IMR-90 (cell line): Measurements from ENCODE around the gene VPS41. TPM values are rescaled to one million over a fixed set of nuclear protein-coding genes. Genes with fewer than 3 reads are reported as not detected.

Experiments used
- ATAC-seq: fragments of 200-7000 bp; cut with Tn5 transposase; 2 replicates; pipeline ENCODE4 v1.9.1; 2020; ENCODE audit warnings: low read depth, mild to moderate bottlenecking, moderate library complexity
- BruUV-seq: library from RNA; stranded (reverse); fragments of 400-500 nt; replicated peaks from 2 replicates; lab custom pipeline; 2021; lab: Mats Ljungman, UMichigan
- CTCF ChIA-PET: fragments of 300-600 bp; formaldehyde crosslinking; extraction: SDS; loops from one replicate; lab custom pipeline; 2021; ENCODE audit warnings: antibody characterized with exemption; lab: Yijun Ruan, JAX
- POLR2A ChIA-PET: fragments of 300-600 bp; sonication (Branson Sonifier 250); formaldehyde crosslinking; loops from one replicate; lab custom pipeline; 2022; ENCODE audit warnings: antibody characterized with exemption; ENCODE audit not compliant: unreplicated experiment; lab: Charles Lee
- DNase-seq: peaks from one replicate; pipeline ENCODE4 v3.0.0; 2013
- H2AFZ ChIP-seq: replicated peaks from 2 replicates; pipeline ENCODE3; 2013; ENCODE audit warnings: low read length, mild to moderate bottlenecking; ENCODE audit not compliant: poor library complexity
- H2AK5ac ChIP-seq: 2 replicates; pipeline ENCODE4 v1.6.1; 2013; ENCODE audit warnings: low read depth, low read length, inconsistent platforms
- H2AK9ac ChIP-seq: replicated peaks from 2 replicates; pipeline ENCODE3; 2013; ENCODE audit warnings: mild to moderate bottlenecking, low read depth, low read length, moderate library complexity; ENCODE audit not compliant: poor library complexity
- H2BK120ac ChIP-seq: 2 replicates; pipeline ENCODE4 v1.6.1; 2013; ENCODE audit warnings: low read depth, low read length, inconsistent platforms
- H2BK15ac ChIP-seq: 3 replicates; pipeline ENCODE4 v1.6.1; 2013; ENCODE audit warnings: low read depth, low read length, inconsistent platforms
- H2BK20ac ChIP-seq: 2 replicates; pipeline ENCODE4 v1.6.1; 2013; ENCODE audit warnings: low read depth, mild to moderate bottlenecking, inconsistent platforms, low read length, moderate library complexity
- H2BK5ac ChIP-seq: 2 replicates; pipeline ENCODE4 v1.6.1; 2013; ENCODE audit warnings: mild to moderate bottlenecking, low read depth, low read length, inconsistent platforms; ENCODE audit not compliant: poor library complexity, severe bottlenecking
- H3K14ac ChIP-seq: replicated peaks from 2 replicates; pipeline ENCODE4 v1.6.1; 2013; ENCODE audit warnings: low read depth, low read length, inconsistent platforms
- H3K18ac ChIP-seq: 2 replicates; pipeline ENCODE4 v1.6.1; 2013; ENCODE audit warnings: low read depth, low read length, control low read depth
- H3K23ac ChIP-seq: 2 replicates; pipeline ENCODE4 v1.6.1; 2013; ENCODE audit warnings: low read depth, low read length, inconsistent platforms
- H3K27ac ChIP-seq: 2 replicates; pipeline ENCODE4 v1.5.1; 2013; ENCODE audit warnings: mild to moderate bottlenecking, control low read depth, low read length; ENCODE audit not compliant: insufficient read depth
- H3K27me3 ChIP-seq: 2 replicates; pipeline ENCODE4 v1.6.1; 2013; ENCODE audit warnings: low read length; ENCODE audit not compliant: control insufficient read depth, insufficient read depth
- H3K36me3 ChIP-seq: 2 replicates; pipeline ENCODE4 v1.6.1; 2013; ENCODE audit warnings: low read length, mixed read lengths; ENCODE audit not compliant: control insufficient read depth, insufficient read depth
- H3K4ac ChIP-seq: 2 replicates; pipeline ENCODE4 v1.6.1; 2013; ENCODE audit warnings: low read depth, low read length, inconsistent platforms
- H3K4me1 ChIP-seq: 2 replicates; pipeline ENCODE4 v1.6.1; 2013; ENCODE audit warnings: low read length, mixed read lengths; ENCODE audit not compliant: control insufficient read depth, insufficient read depth
- H3K4me2 ChIP-seq: 2 replicates; pipeline ENCODE4 v1.6.1; 2013; ENCODE audit warnings: low read depth, mild to moderate bottlenecking, control low read depth, low read length, moderate library complexity
- H3K4me3 ChIP-seq: 2 replicates; pipeline ENCODE4 v1.5.1; 2013; ENCODE audit warnings: low read depth, mild to moderate bottlenecking, control low read depth, low read length, moderate library complexity; ENCODE audit not compliant: insufficient read depth
- H3K56ac ChIP-seq: 2 replicates; pipeline ENCODE4 v1.6.1; 2013; ENCODE audit warnings: low read length, inconsistent platforms; ENCODE audit not compliant: insufficient read depth; ENCODE audit errors: extremely low read depth
- H3K79me1 ChIP-seq, 2 experiments: 2 replicates each; pipeline ENCODE4 v1.6.1; 2013; ENCODE audit warnings: low read length in 2 of 2, inconsistent platforms in 1 of 2, low read depth in 1 of 2
- H3K9ac ChIP-seq: 2 replicates; pipeline ENCODE4 v1.6.1; 2013; ENCODE audit warnings: low read depth, low read length, control low read depth
- H3K9me1 ChIP-seq: 2 replicates; pipeline ENCODE4 v1.6.1; 2013; ENCODE audit warnings: low read length, inconsistent platforms; ENCODE audit not compliant: insufficient read depth
- H3K9me3 ChIP-seq: 2 replicates; pipeline ENCODE4 v1.6.1; 2013; ENCODE audit warnings: low read length; ENCODE audit not compliant: control insufficient read depth, insufficient read depth
- H4K20me1 ChIP-seq: 2 replicates; pipeline ENCODE4 v1.6.1; 2013; ENCODE audit warnings: low read length, inconsistent platforms; ENCODE audit not compliant: insufficient read depth
- H4K5ac ChIP-seq: 2 replicates; pipeline ENCODE4 v1.6.1; 2013; ENCODE audit warnings: mild to moderate bottlenecking, low read depth, low read length, control low read depth
- H4K8ac ChIP-seq, 2 experiments: 2 replicates each; pipeline ENCODE4 v1.6.1; 2013; ENCODE audit warnings: low read depth in 2 of 2, low read length in 2 of 2, control low read depth in 1 of 2, inconsistent platforms in 1 of 2
- H4K91ac ChIP-seq: 2 replicates; pipeline ENCODE4 v1.6.1; 2013; ENCODE audit warnings: low read depth, low read length, inconsistent platforms; ENCODE audit not compliant: insufficient read depth
- MAFK ChIP-seq: IDR thresholded peaks from 2 replicates; pipeline ENCODE4 v1.6.1; 2012; ENCODE audit warnings: low read depth, low read length, improper control_type of control experiment
- POLR2A ChIP-seq: IDR thresholded peaks from 2 replicates; pipeline ENCODE4 v1.6.1; 2012; ENCODE audit warnings: mild to moderate bottlenecking, low read depth, low read length
- RAD21 ChIP-seq: IDR thresholded peaks from 2 replicates; pipeline ENCODE4 v1.6.1; 2012; ENCODE audit warnings: low read length, improper control_type of control experiment
- WGBS, 2 experiments: methylation state at CpG; one replicate each; pipeline versions ENCODE4 v1.1.5 to v1.1.7; 2013; ENCODE audit warnings: missing lambda C conversion rate in 2 of 2; ENCODE audit not compliant: insufficient read length in 1 of 2; ENCODE audit errors: extremely low coverage in 2 of 2; 5-methylcytosine and 5-hydroxymethylcytosine counted together
- dilution Hi-C: fragments of 300-500 bp; cut with HindIII; formaldehyde crosslinking; loops from one replicate; pipeline ENCODE4 v1.14.3; 2018; ENCODE audit warnings: low sequenced_read_pairs; ENCODE audit not compliant: unreplicated experiment
- in situ Hi-C: fragments of 300-500 bp; cut with MboI; formaldehyde crosslinking; loops from 3 replicates; pipeline ENCODE4 v1.14.3; 2019; ENCODE audit warnings: low sequenced_read_pairs, inconsistent platforms, mixed read lengths
- intact Hi-C: fragments of 100-400 bp; cut with micrococcal nuclease; formaldehyde crosslinking; loops from 2 replicates; pipeline ENCODE4 v1.10.0; 2022
- polyA plus RNA-seq, 3 experiments: library from polyadenylated mRNA; depleted of rRNA; stranded (reverse); fragments of >200 nt; gene quantifications; 2 replicates each; pipeline ENCODE4 v1.2.3, GENCODE V29; 2012; ENCODE audit warnings: low replicate concordance in 1 of 3
- total RNA-seq: library from RNA; depleted of rRNA; stranded (reverse); fragments of >200 nt; gene quantifications from 2 replicates; pipeline ENCODE4 v1.2.3, GENCODE V29; 2012

VPS41 gene
- total and polyA plus RNA-seq, 2 of the 4 experiments (the other 2 are of a cell fraction): 16.0 to 28.0 TPM

DNA sequence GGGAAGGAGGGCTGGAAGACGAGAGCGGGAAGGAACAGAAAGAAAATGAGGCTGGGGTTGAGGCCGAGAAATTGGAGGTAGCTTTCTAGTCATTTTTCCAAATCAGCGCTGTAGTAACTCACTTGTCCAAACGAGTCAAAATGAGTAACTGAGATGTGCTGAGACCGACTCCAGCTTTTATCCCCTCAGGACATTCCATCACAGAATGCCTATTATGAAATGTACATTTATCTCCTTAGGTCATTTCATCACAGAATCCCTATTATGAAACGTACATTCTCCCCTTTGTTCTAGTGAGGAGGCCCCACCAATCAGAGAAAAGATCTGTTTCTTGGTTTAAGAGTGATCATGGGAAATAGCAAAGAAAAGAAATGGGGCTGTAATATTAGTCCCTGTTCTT, 222.1 kb downstream of the VPS41 start:
- POLR2A ChIA-PET: no interaction called here
- no peak overlapping the region for H2BK15ac ChIP-seq
- H3K4ac ChIP-seq: no peak overlapping the region
- H4K8ac ChIP-seq: no peak overlapping the region
- intact Hi-C loops: no loop called here
- H3K56ac ChIP-seq: no peak overlapping the region
- no CpG with 5 or more reads among the region's 7 CpGs for WGBS, 2 experiments
- H3K18ac ChIP-seq: no peak overlapping the region
- H2AK5ac ChIP-seq: no peak overlapping the region
- H2AK9ac ChIP-seq: no peak overlapping the region
- DNase-seq: no peak
- H3K14ac ChIP-seq: no peak overlapping the region
- no TSS peak for BruUV-seq
- peaks cover 2% of the 10 kb centered on the region; the same call in 1 of the 2 replicates for H3K4me1 ChIP-seq
- H3K27ac ChIP-seq: no peak overlapping the region
- H3K36me3 ChIP-seq: no peaks in the 10 kb centered on the region
- H3K79me1 ChIP-seq: no peaks in the 10 kb centered on the region
- in situ Hi-C loops: no loop called here
- H3K23ac ChIP-seq: no peak overlapping the region
- no peak overlapping the region for H3K4me3 ChIP-seq
- H3K9me3 ChIP-seq: peaks cover 2% of the 10 kb centered on the region; the same call in 1 of the 2 replicates
- H4K91ac ChIP-seq: no peak overlapping the region
- H3K9me1 ChIP-seq: no peaks in the 10 kb centered on the region
- H4K20me1 ChIP-seq: no peaks in the 10 kb centered on the region
- H2BK5ac ChIP-seq: no peak overlapping the region
- H2BK20ac ChIP-seq: no peak overlapping the region
- no peak overlapping the region for H2AFZ ChIP-seq
- dilution Hi-C loops: no loop called here
- CTCF ChIA-PET: no interaction called here
- no peak for ATAC-seq
- TF ChIP-seq MAFK (no peak), POLR2A (no peak), RAD21 (no peak)
- no peak overlapping the region for H3K4me2 ChIP-seq
- H3K9ac ChIP-seq: no peak overlapping the region
- no peak overlapping the region for H2BK120ac ChIP-seq
- H3K27me3 ChIP-seq: peaks cover 3% of the 10 kb centered on the region; the same call in 1 of the 2 replicates
- H4K5ac ChIP-seq: no peak overlapping the region
